ENCODE results near the gene SLC39A1. TPM values are rescaled to one million over a fixed set of nuclear protein-coding genes. Genes with fewer than 3 reads are reported as not detected.

SLC39A1 gene
- total RNA-seq, 1 experiment from 2014 or later, result 158 TPM

DNA sequence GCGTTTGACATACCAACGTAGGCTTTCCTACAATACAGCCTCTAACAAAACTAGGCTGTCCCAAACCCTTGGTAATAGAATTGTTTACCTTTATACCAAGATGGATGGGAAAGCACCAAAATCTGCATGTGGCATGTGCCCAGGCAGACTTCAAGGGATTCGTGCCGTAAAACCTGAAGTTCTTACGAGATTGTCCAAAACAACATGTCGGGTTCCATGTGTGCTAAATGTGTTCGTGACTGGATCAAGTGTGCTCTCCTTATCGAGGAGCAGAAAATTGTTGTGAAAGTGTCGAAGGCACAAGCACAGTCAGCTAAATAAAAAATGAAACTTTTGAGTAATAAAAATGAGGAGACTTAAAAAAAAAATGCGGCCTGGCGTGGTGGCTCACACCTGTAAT lies 32.3 kb upstream of the SLC39A1 start:
- Histone ChIP-seq H3K36me3 (ENCODE audit: control insufficient read depth, insufficient read depth, low read length) (peaks cover 18% of the 10 kb centered on the region), H3K4me3 (ENCODE audit: low read depth in 2 of 2, low read length in 2 of 2) (no peak overlapping the region), H3K27ac (ENCODE audit: low read length) (no peak overlapping the region), H3K4me1 (ENCODE audit: control insufficient read depth, insufficient read depth, low read length) (peaks cover 12% of the 10 kb centered on the region), H3K9me3 (ENCODE audit: control insufficient read depth, insufficient read depth, low read depth, low read length) (no peaks in the 10 kb centered on the region), H3K27me3 (ENCODE audit: control insufficient read depth, insufficient read depth, low read length) (no peaks in the 10 kb centered on the region)
- TF ChIP-seq TCF7L2 (IDR thresholded peaks at IDR 0.05; ENCODE audit: low read depth, low read length) (no peak), SIN3A (IDR thresholded peaks at IDR 0.05; ENCODE audit: borderline replicate concordance, insufficient read depth, low read depth, low read length) (no peak), POLR2AphosphoS5 (IDR thresholded peaks at IDR 0.05; ENCODE audit: low read depth, low read length) (no peak; the same call in 1 of the 2 replicates)
- TF ChIP-seq, protein P1, sequence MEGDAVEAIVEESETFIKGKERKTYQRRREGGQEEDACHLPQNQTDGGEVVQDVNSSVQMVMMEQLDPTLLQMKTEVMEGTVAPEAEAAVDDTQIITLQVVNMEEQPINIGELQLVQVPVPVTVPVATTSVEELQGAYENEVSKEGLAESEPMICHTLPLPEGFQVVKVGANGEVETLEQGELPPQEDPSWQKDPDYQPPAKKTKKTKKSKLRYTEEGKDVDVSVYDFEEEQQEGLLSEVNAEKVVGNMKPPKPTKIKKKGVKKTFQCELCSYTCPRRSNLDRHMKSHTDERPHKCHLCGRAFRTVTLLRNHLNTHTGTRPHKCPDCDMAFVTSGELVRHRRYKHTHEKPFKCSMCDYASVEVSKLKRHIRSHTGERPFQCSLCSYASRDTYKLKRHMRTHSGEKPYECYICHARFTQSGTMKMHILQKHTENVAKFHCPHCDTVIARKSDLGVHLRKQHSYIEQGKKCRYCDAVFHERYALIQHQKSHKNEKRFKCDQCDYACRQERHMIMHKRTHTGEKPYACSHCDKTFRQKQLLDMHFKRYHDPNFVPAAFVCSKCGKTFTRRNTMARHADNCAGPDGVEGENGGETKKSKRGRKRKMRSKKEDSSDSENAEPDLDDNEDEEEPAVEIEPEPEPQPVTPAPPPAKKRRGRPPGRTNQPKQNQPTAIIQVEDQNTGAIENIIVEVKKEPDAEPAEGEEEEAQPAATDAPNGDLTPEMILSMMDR (IDR thresholded peaks at IDR 0.05), result no peak
- TF ChIP-seq, protein P2, sequence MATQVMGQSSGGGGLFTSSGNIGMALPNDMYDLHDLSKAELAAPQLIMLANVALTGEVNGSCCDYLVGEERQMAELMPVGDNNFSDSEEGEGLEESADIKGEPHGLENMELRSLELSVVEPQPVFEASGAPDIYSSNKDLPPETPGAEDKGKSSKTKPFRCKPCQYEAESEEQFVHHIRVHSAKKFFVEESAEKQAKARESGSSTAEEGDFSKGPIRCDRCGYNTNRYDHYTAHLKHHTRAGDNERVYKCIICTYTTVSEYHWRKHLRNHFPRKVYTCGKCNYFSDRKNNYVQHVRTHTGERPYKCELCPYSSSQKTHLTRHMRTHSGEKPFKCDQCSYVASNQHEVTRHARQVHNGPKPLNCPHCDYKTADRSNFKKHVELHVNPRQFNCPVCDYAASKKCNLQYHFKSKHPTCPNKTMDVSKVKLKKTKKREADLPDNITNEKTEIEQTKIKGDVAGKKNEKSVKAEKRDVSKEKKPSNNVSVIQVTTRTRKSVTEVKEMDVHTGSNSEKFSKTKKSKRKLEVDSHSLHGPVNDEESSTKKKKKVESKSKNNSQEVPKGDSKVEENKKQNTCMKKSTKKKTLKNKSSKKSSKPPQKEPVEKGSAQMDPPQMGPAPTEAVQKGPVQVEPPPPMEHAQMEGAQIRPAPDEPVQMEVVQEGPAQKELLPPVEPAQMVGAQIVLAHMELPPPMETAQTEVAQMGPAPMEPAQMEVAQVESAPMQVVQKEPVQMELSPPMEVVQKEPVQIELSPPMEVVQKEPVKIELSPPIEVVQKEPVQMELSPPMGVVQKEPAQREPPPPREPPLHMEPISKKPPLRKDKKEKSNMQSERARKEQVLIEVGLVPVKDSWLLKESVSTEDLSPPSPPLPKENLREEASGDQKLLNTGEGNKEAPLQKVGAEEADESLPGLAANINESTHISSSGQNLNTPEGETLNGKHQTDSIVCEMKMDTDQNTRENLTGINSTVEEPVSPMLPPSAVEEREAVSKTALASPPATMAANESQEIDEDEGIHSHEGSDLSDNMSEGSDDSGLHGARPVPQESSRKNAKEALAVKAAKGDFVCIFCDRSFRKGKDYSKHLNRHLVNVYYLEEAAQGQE (IDR thresholded peaks at IDR 0.05; ENCODE audit: insufficient read depth in 1 of 2, low read depth in 2 of 2, low read length in 1 of 2), result no peak
- CTCF ChIA-PET, result interaction anchor here (0.7 kb wide), 1 partner anchor 194 kb away, joined by 3 read pairs; no protein-coding TSS in a partner anchor
- BruUV-seq (replicated peaks), result no TSS peak
- POLR2A ChIA-PET, result no interaction called here
- DNase-seq (ENCODE audit: low read depth, low spot score), result no peak
- intact Hi-C loops (cut with micrococcal nuclease; ENCODE audit: unreplicated experiment) (no loop called here), in situ Hi-C loops (cut with HindIII; ENCODE audit: low pct_unique_long_range_greater_than_20kb, low sequenced_read_pairs) (no loop called here)
- ATAC-seq, result no peak

DNA sequence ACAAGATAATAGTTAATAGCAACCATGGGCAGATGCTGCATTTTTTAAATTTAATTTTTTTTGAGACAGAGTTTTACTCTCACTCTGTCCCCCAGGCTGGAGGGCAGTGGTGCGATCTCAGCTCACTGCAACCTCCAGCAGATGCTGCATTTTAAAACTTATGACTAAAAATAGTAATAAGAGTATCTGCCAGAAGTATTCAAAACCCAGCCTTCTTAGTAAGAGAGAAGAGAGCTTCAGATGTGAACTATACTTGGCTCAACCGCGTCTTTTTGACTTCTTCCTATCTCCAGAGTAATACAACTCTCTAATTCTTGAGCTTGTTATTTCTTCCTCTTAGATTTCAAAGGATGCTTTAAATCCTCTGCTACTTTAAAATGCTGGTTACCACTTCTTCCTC lies 31.9 kb upstream of the SLC39A1 start:
- intact Hi-C loops (cut with micrococcal nuclease; ENCODE audit: unreplicated experiment), result no loop called here
- H3K36me3 ChIP-seq (ENCODE audit: control insufficient read depth, insufficient read depth, low read length), result peaks cover 18% of the 10 kb centered on the region
- no peak overlapping the region for H3K27ac ChIP-seq (ENCODE audit: low read length)
- DNase-seq (ENCODE audit: low read depth, low spot score) (no peak), ATAC-seq (no peak)
- BruUV-seq (replicated peaks), result no TSS peak
- no peaks in the 10 kb centered on the region for H3K27me3 ChIP-seq (ENCODE audit: control insufficient read depth, insufficient read depth, low read length)
- no peak for TF ChIP-seq TCF7L2 (IDR thresholded peaks at IDR 0.05; ENCODE audit: low read depth, low read length)
- no peak for TF ChIP-seq SIN3A (IDR thresholded peaks at IDR 0.05; ENCODE audit: borderline replicate concordance, insufficient read depth, low read depth, low read length)
- TF ChIP-seq POLR2AphosphoS5 (IDR thresholded peaks at IDR 0.05; ENCODE audit: low read depth, low read length), result no peak
- TF ChIP-seq, protein P1 (IDR thresholded peaks at IDR 0.05), result no peak
- TF ChIP-seq, protein P2 (IDR thresholded peaks at IDR 0.05; ENCODE audit: insufficient read depth in 1 of 2, low read depth in 2 of 2, low read length in 1 of 2), result no peak
- H3K9me3 ChIP-seq (ENCODE audit: control insufficient read depth, insufficient read depth, low read depth, low read length), result no peaks in the 10 kb centered on the region
- ChIA-PET CTCF (interaction anchor here (0.7 kb wide), 1 partner anchor 195 kb away, joined by 3 read pairs; no protein-coding TSS in a partner anchor), POLR2A (no interaction called here)
- H3K4me1 ChIP-seq (ENCODE audit: control insufficient read depth, insufficient read depth, low read length), result peaks cover 12% of the 10 kb centered on the region
- in situ Hi-C loops (cut with HindIII; ENCODE audit: low pct_unique_long_range_greater_than_20kb, low sequenced_read_pairs), result no loop called here
- H3K4me3 ChIP-seq (ENCODE audit: low read depth in 2 of 2, low read length in 2 of 2), result no peak overlapping the region
